K562 (cell line): ENCODE data around the gene TLX2. TPM values are rescaled to one million over a fixed set of nuclear protein-coding genes. Genes with fewer than 3 reads are reported as not detected.
A peak's percentile ranks its signal among the peaks of the same experiment; 100 is the strongest.

ENCODE experiments used
- ARID2 ChIP-seq: fragments of 450-650 bp; IDR thresholded peaks from 2 replicates; pipeline ENCODE4 v1.6.1; 2017; ENCODE audit warnings: antibody characterized with exemption, mild to moderate bottlenecking
- CBX8 ChIP-seq: fragments of 200-600 bp; sonication (generic); IDR thresholded peaks from 2 replicates; pipeline ENCODE4 v1.6.1; 2012; ENCODE audit warnings: borderline replicate concordance, mixed run types, low read depth, mild to moderate bottlenecking, moderate library complexity, mixed read lengths, low read length, control low read depth, inconsistent platforms; ENCODE audit not compliant: poor library complexity, severe bottlenecking; ENCODE audit errors: extremely low read depth
- CTCF ChIP-seq, 3 experiments: IDR thresholded peaks in 2 of 3; conservative IDR thresholded peaks in 1 of 3; 2 replicates each; pipeline ENCODE4 v1.5.1; 2011 to 2012; ENCODE audit warnings: low read length in 3 of 3, mild to moderate bottlenecking in 3 of 3, control low read depth in 2 of 3, improper control_type of control experiment in 1 of 3, inconsistent platforms in 1 of 3, low read depth in 1 of 3, mixed read lengths in 1 of 3, moderate library complexity in 1 of 3; ENCODE audit not compliant: insufficient read depth in 2 of 3
- E2F1 ChIP-seq: sonication (generic); formaldehyde crosslinking; IDR thresholded peaks from 2 replicates; pipeline ENCODE4 v1.8.1; 2023; ENCODE audit warnings: mild to moderate bottlenecking, missing genetic modification reagents, moderate library complexity
- ETV6 ChIP-seq, 3 experiments: fragments of 150-350 bp in 1 of 3; sonication (generic) in 1 of 3; formaldehyde crosslinking in 1 of 3; IDR thresholded peaks; 2 replicates each; pipeline versions ENCODE4 v1.6.1 to v1.8.0; 2014 to 2022; ENCODE audit warnings: borderline replicate concordance in 2 of 3, low read depth in 2 of 3, antibody characterized with exemption in 1 of 3, low read length in 1 of 3, mild to moderate bottlenecking in 1 of 3, missing genetic modification reagents in 1 of 3
- KAT2B ChIP-seq: IDR thresholded peaks from one replicate; pipeline ENCODE4 v1.6.1; 2012; ENCODE audit warnings: low read depth, mild to moderate bottlenecking, control low read depth, inconsistent platforms, low read length, moderate library complexity
- LCOR ChIP-seq: sonication (generic); formaldehyde crosslinking; IDR thresholded peaks from 2 replicates; pipeline ENCODE4 v1.8.0; 2022; ENCODE audit warnings: mild to moderate bottlenecking, missing genetic modification reagents
- NBN ChIP-seq: fragments of 450-650 bp; IDR thresholded peaks from 2 replicates; pipeline ENCODE4 v1.6.1; 2016; ENCODE audit warnings: low read depth, mild to moderate bottlenecking
- PREB ChIP-seq: sonication (generic); formaldehyde crosslinking; IDR thresholded peaks from 2 replicates; pipeline ENCODE4 v1.8.1; 2023; ENCODE audit warnings: mild to moderate bottlenecking, missing genetic modification reagents
- RBBP5 ChIP-seq: fragments of 200-600 bp; sonication (generic); IDR thresholded peaks from 2 replicates; pipeline ENCODE4 v1.6.1; 2012; ENCODE audit warnings: borderline replicate concordance, mild to moderate bottlenecking, low read length, control low read depth, inconsistent platforms; ENCODE audit not compliant: insufficient read depth, poor library complexity, severe bottlenecking
- SMARCC2 ChIP-seq: fragments of 450-650 bp; IDR thresholded peaks from 2 replicates; pipeline ENCODE4 v1.6.1; 2017; ENCODE audit warnings: antibody characterized with exemption, moderate library complexity, mild to moderate bottlenecking, low read depth
- UBTF ChIP-seq, 2 experiments: IDR thresholded peaks; 2 replicates each; pipeline ENCODE4 v1.6.1; 2012; ENCODE audit warnings: improper control_type of control experiment in 2 of 2, low read depth in 2 of 2, low read length in 2 of 2, borderline replicate concordance in 1 of 2
- ZBTB9 ChIP-seq: fragments of 450-650 bp; formaldehyde crosslinking; IDR thresholded peaks from 2 replicates; pipeline ENCODE4 v1.4.0; 2020; ENCODE audit warnings: mild to moderate bottlenecking, moderate library complexity
- ZNF253 ChIP-seq: fragments of 250-450 bp; sonication (Bioruptor Pico); conservative IDR thresholded peaks from 2 replicates; pipeline ENCODE4 v1.6.1; 2021; ENCODE audit warnings: mild to moderate bottlenecking
- polyA plus RNA-seq, 8 experiments: library from polyadenylated mRNA; depleted of rRNA in 4 of 8; stranded (reverse) in 5 of 8; unstranded in 3 of 8; fragments of >200 nt; fragmentation: Nextera tagmentation in 2 of 8; fragmentation: Illumina TruSeq in 1 of 8; extraction: Ambion mirVana in 2 of 8; extraction: Trizol in 1 of 8; gene quantifications; 2 replicates each; pipeline versions ENCODE4 v1.2.1 to v1.2.3, GENCODE V29; 2011 to 2014; ENCODE audit warnings: inconsistent platforms in 1 of 8, missing spikeins in 1 of 8
- total RNA-seq, 7 experiments: library from RNA; depleted of rRNA in 6 of 7; stranded (reverse); fragments of >200 nt in 6 of 7; fragmentation: Illumina TruSeq in 2 of 7; extraction: Trizol in 2 of 7; gene quantifications; 2 replicates each; pipeline versions ENCODE4 v1.2.1 to v1.2.3, GENCODE V29; 2011 to 2021; ENCODE audit warnings: low replicate concordance in 1 of 7

TLX2 gene
- total and polyA plus RNA-seq, 9 of the 15 experiments (the other 6 are each of a cell fraction or from before 2014, with no cell fraction given): not detected

- TF ChIP-seq ZNF253 (CRISPR knock-in tag): no peak
- TF ChIP-seq ARID2: peak; percentile 36; the same call in 1 of the 2 replicates
- TF ChIP-seq CTCF (IDR thresholded peaks at IDR 0.05 in 2 of 3, conservative IDR thresholded peaks at IDR 0.05 in 1 of 3; ENCODE audit: insufficient read depth in 2 of 3, low read depth in 1 of 3, low read length in 3 of 3): peak; percentile 58 to 63 (median 62)
- no peak for TF ChIP-seq ZBTB9 (CRISPR knock-in tag)
- TF ChIP-seq ETV6 (IDR thresholded peaks at IDR 0.05; ENCODE audit: borderline replicate concordance in 1 of 2, low read depth in 2 of 2, low read length in 1 of 2): no peak
- TF ChIP-seq ETV6 (CRISPR knock-in tag; IDR thresholded peaks at IDR 0.05; ENCODE audit: borderline replicate concordance): no peak
- peak; percentile 59; the same call in 1 of the 2 replicates for TF ChIP-seq E2F1
- TF ChIP-seq PREB (CRISPR knock-in tag): no peak
- no peak for TF ChIP-seq LCOR (CRISPR knock-in tag)
- no peak for TF ChIP-seq SMARCC2
- TF ChIP-seq KAT2B: no peak
- TF ChIP-seq CBX8: no peak
- peak; percentile 82 to 97; a peak in 3 of 4 replicates for TF ChIP-seq UBTF (IDR thresholded peaks at IDR 0.05; ENCODE audit: borderline replicate concordance in 1 of 2, low read depth in 2 of 2, low read length in 2 of 2)
- TF ChIP-seq RBBP5: no peak
- TF ChIP-seq NBN: 0 out of 2 replicates have a peak, but pooled peaks have one; percentile 20
These were observed 11.3 kb upstream of the TLX2 start (continued) for GRCh38 chr2:74502720-74503505.
